Tibial artery (tissue), 4 donors: ENCODE data around the gene RGL2.

ENCODE experiments used
- DNase-seq, 2 donors: peaks; one replicate each; pipeline ENCODE4 v3.0.0-alpha.2; 2019
- H3K27ac ChIP-seq, 2 donors: fragments of 200-600 bp; sonication (generic) in 1 of 2; 1 replicate in 1 of 2; 2 replicates in 1 of 2; pipeline ENCODE4 v1.5.1; 2018 to 2019; ENCODE audit warnings: mild to moderate bottlenecking in 1 of 2
- H3K27me3 ChIP-seq, 2 donors: fragments of 200-600 bp; sonication (generic) in 1 of 2; one replicate each; pipeline versions ENCODE4 v1.5.1 to v1.6.0; 2016 to 2019
- H3K36me3 ChIP-seq, 3 donors: fragments of 200-600 bp; sonication (generic) in 2 of 3; one replicate each; pipeline ENCODE4 v1.5.1; 2016 to 2019; ENCODE audit warnings: mild to moderate bottlenecking in 2 of 3
- H3K4me1 ChIP-seq, 4 donors: fragments of 200-600 bp; sonication (generic) in 2 of 4; 1 replicate in 3 of 4; 2 replicates in 1 of 4; pipeline ENCODE4 v1.5.1; 2016 to 2019
- H3K4me3 ChIP-seq, 2 donors: fragments of 200-600 bp; sonication (generic) in 1 of 2; 1 replicate in 1 of 2; 2 replicates in 1 of 2; pipeline ENCODE4 v1.5.1; 2018 to 2019; ENCODE audit warnings: mild to moderate bottlenecking in 2 of 2
- H3K9me3 ChIP-seq, 3 donors: fragments of 200-600 bp; sonication (generic) in 1 of 3; one replicate each; pipeline ENCODE4 v1.5.1; 2016 to 2019
- intact Hi-C: fragments of 100-400 bp; cut with DNase I; formaldehyde crosslinking; loops from one replicate; pipeline ENCODE4 v1.15.0; 2023; ENCODE audit warnings: low total_unique reads
- TF ChIP-seq, protein P1 (sequence below), 2 experiments: fragments of 200-600 bp in 1 of 2; fragments of 450-650 bp in 1 of 2; IDR thresholded peaks; one replicate each; pipeline ENCODE4 v1.5.1; 2017 to 2019; ENCODE audit warnings: antibody characterized with exemption in 2 of 2, mild to moderate bottlenecking in 1 of 2, moderate library complexity in 1 of 2

RGL2 gene

GRCh38 chr6:33313105-33313708 lies 14.5 kb upstream of the RGL2 start:
- H3K36me3 ChIP-seq, result peaks cover 0 to 22% (median 0%) of the 10 kb centered on the region in 3 donors
- DNase-seq, result peak; percentile 57 to 80
- peak overlapping the region; percentile 95 for H3K27ac ChIP-seq
- TF ChIP-seq, protein P1, sequence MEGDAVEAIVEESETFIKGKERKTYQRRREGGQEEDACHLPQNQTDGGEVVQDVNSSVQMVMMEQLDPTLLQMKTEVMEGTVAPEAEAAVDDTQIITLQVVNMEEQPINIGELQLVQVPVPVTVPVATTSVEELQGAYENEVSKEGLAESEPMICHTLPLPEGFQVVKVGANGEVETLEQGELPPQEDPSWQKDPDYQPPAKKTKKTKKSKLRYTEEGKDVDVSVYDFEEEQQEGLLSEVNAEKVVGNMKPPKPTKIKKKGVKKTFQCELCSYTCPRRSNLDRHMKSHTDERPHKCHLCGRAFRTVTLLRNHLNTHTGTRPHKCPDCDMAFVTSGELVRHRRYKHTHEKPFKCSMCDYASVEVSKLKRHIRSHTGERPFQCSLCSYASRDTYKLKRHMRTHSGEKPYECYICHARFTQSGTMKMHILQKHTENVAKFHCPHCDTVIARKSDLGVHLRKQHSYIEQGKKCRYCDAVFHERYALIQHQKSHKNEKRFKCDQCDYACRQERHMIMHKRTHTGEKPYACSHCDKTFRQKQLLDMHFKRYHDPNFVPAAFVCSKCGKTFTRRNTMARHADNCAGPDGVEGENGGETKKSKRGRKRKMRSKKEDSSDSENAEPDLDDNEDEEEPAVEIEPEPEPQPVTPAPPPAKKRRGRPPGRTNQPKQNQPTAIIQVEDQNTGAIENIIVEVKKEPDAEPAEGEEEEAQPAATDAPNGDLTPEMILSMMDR (IDR thresholded peaks at IDR 0.05), result no peak
- H3K27me3 ChIP-seq, result no peaks in the 10 kb centered on the region
- H3K9me3 ChIP-seq, result no peaks in the 10 kb centered on the region
- H3K4me1 ChIP-seq, result peaks cover 0 to 46% (median 35%) of the 10 kb centered on the region in 4 donors
- intact Hi-C loops, result loop anchor here (10.0 kb wide), 1 partner anchor 112 kb away; the partner anchor contains the start of gene SYNGAP1
- peak overlapping the region; percentile 83 to 94 for H3K4me3 ChIP-seq

DNA sequence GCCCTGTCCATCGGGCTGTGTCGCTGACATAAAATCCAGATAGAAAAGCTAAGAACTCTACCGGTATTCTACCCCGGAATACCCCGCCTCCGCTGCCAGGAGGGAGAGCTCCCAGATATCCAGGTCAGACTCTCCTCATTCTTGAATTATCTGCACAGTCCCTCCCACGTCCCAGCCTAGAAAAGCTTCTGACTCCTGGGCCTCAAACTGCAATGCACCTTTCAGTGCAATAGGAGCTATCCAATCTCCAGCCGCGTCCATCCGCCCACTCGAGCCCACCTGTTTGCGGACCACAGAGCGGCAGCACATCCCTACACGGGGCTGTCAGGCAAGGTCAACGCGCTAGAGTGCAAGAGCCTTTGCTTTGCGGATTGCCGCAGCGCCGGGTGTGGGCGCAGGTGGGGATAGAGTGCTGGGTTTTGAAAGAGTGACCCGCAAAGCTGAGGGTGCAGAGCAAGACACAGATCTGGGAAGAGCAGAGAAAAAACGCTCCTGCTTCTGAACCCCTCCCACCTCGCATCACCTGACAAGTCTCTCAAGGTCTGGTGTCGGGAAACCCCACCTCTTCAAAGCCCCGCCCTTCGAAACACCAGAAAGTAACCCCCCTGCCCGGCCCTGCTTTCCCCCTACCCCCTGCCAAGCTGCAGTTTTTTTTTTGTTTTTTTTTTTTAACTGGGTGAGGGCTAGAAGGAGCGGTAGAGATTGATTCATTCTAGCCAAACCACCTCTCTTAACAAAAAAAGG lies 13.8 kb upstream of the RGL2 start:
- H3K27ac ChIP-seq, result peak overlapping the region; percentile 95
- peak overlapping the region; percentile 83 to 94 for H3K4me3 ChIP-seq
- intact Hi-C loops, result loop anchor here (10.0 kb wide), 1 partner anchor 112 kb away; the partner anchor contains the start of gene SYNGAP1
- peaks cover 0 to 22% (median 0%) of the 10 kb centered on the region in 3 donors for H3K36me3 ChIP-seq
- H3K4me1 ChIP-seq, result peaks cover 0 to 45% (median 35%) of the 10 kb centered on the region in 4 donors
- TF ChIP-seq, protein P1 (IDR thresholded peaks at IDR 0.05), result no peak
- no peaks in the 10 kb centered on the region for H3K27me3 ChIP-seq
- peak; percentile 83 to 90 for DNase-seq
- no peaks in the 10 kb centered on the region for H3K9me3 ChIP-seq

GRCh38 chr6:33306356-33306755 lies 7.6 kb upstream of the RGL2 start:
- Histone ChIP-seq H3K27ac (no peak overlapping the region), H3K9me3 (no peaks in the 10 kb centered on the region), H3K36me3 (peaks cover 13 to 54% (median 16%) of the 10 kb centered on the region in 3 donors), H3K4me1 (peaks cover 0 to 9% (median 6%) of the 10 kb centered on the region in 4 donors), H3K27me3 (no peaks in the 10 kb centered on the region), H3K4me3 (no peak overlapping the region)
- TF ChIP-seq, protein P1 (IDR thresholded peaks at IDR 0.05), result no peak
- intact Hi-C loops, result no loop called here
- DNase-seq, result no peak

GRCh38 chr6:33305052-33305451 lies 6.3 kb upstream of the RGL2 start:
- TF ChIP-seq, protein P1 (IDR thresholded peaks at IDR 0.05), result no peak
- no peaks in the 10 kb centered on the region for H3K9me3 ChIP-seq
- H3K27me3 ChIP-seq, result no peaks in the 10 kb centered on the region
- H3K27ac ChIP-seq, result no peak overlapping the region
- no peak for DNase-seq
- peaks cover 0 to 21% (median 10%) of the 10 kb centered on the region in 4 donors for H3K4me1 ChIP-seq
- no peak overlapping the region for H3K4me3 ChIP-seq
- peaks cover 13 to 47% (median 16%) of the 10 kb centered on the region in 3 donors for H3K36me3 ChIP-seq
- intact Hi-C loops, result no loop called here

GRCh38 chr6:33304216-33304615 lies 5.5 kb upstream of the RGL2 start:
- Histone ChIP-seq H3K4me3 (no peak overlapping the region), H3K27ac (no peak overlapping the region), H3K27me3 (no peaks in the 10 kb centered on the region), H3K4me1 (peaks cover 0 to 25% (median 12%) of the 10 kb centered on the region in 4 donors), H3K9me3 (no peaks in the 10 kb centered on the region), H3K36me3 (peaks cover 13 to 43% (median 16%) of the 10 kb centered on the region in 3 donors)
- TF ChIP-seq, protein P1 (IDR thresholded peaks at IDR 0.05), result no peak
- no peak for DNase-seq
- intact Hi-C loops, result no loop called here
